H1 (cell line): ENCODE measurements around the gene E2F2. TPM values are rescaled to one million over a fixed set of nuclear protein-coding genes. Genes with fewer than 3 reads are reported as not detected.

Source experiments
- JUND ChIP-seq: IDR thresholded peaks from 2 replicates; pipeline ENCODE4 v1.6.1; 2011; ENCODE audit warnings: mild to moderate bottlenecking, improper control_type of control experiment, low read length
- NANOG ChIP-seq: IDR thresholded peaks from 2 replicates; pipeline ENCODE4 v1.6.1; 2011; ENCODE audit warnings: low read length, low read depth, mild to moderate bottlenecking, inconsistent platforms; ENCODE audit not compliant: insufficient read depth, poor library complexity, severe bottlenecking
- PHF8 ChIP-seq: fragments of 200-600 bp; sonication (generic); conservative IDR thresholded peaks from 2 replicates; pipeline ENCODE4 v1.7.1; 2012; ENCODE audit warnings: low read depth, mild to moderate bottlenecking, inconsistent platforms, low read length, moderate library complexity
- polyA plus RNA-seq, 7 experiments: library from polyadenylated mRNA; depleted of rRNA in 3 of 7; stranded (reverse) in 5 of 7; unstranded in 2 of 7; fragments of >200 nt in 5 of 7; fragments of 200-250 nt in 2 of 7; gene quantifications; 1 replicate in 5 of 7; 2 replicates in 1 of 7; 4 replicates in 1 of 7; pipeline versions ENCODE4 v1.2.1 to v1.2.3, GENCODE V29; 2011 to 2013; ENCODE audit warnings: missing spikeins in 2 of 7, mixed read lengths in 2 of 7
- total RNA-seq: library from RNA; stranded (reverse); fragmentation: NEBNext Ultra II Directional; extraction: Animal tissue kit (Norgen Biotek cat#: 25700); gene quantifications from 2 replicates; pipeline ENCODE4 v1.2.1, GENCODE V29; 2021

Gene E2F2
- total and polyA plus RNA-seq, 2 of the 8 experiments (the other 6 are each of a cell fraction or from before 2014, with no cell fraction given), result 1.8 to 7.0 TPM

DNA sequence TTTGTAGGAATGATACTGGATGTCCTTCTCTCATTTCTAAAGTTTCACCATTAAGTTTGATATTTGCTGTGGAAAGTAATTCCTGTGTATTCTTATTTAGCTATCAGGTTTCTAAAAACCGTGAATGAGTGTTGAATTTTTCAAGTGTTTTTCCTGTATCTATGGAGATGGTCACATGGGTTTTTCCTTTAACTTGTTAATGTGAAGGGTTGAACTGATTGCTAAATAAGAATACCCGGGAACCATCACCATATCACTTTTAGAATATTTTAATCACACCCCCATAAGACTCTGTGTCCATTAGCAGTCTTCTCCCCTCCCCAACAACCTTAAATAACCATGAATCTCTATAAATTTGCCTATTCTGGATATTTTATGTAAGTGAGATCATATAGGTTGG lies 30.6 kb downstream of the E2F2 start (continued):
- TF ChIP-seq JUND (no peak), NANOG (no peak), PHF8 (no peak)
